Testis (tissue), 5 donors: ENCODE measurements around the gene SLC41A3. TPM values are rescaled to one million over a fixed set of nuclear protein-coding genes. Genes with fewer than 3 reads are reported as not detected.
A peak's percentile ranks its signal among the peaks of the same experiment; 100 is the strongest.

Source experiments
- DNase-seq: peaks from one replicate; pipeline ENCODE4 v3.0.0-alpha.2; 2019
- H3K27ac ChIP-seq, 2 donors: fragments of 200-600 bp; sonication (generic); one replicate each; pipeline ENCODE4 v1.5.1; 2019
- H3K27me3 ChIP-seq: fragments of 200-600 bp; sonication (generic); one replicate; pipeline ENCODE4 v1.5.1; 2019
- H3K36me3 ChIP-seq: fragments of 200-600 bp; sonication (generic); one replicate; pipeline ENCODE4 v1.5.1; 2017; ENCODE audit warnings: low read depth; ENCODE audit errors: missing control alignments
- H3K4me1 ChIP-seq: fragments of 200-600 bp; sonication (generic); one replicate; pipeline ENCODE4 v1.5.1; 2019
- H3K4me3 ChIP-seq, 2 donors: fragments of 200-600 bp; sonication (generic); one replicate each; pipeline ENCODE4 v1.5.1; 2017 to 2019
- H3K9me3 ChIP-seq: fragments of 200-600 bp; sonication (generic); one replicate; pipeline ENCODE4 v1.5.1; 2017
- CTCF ChIP-seq, 3 experiments: fragments of 450-650 bp in 2 of 3; fragments of 200-600 bp in 1 of 3; sonication (generic) in 1 of 3; IDR thresholded peaks; one replicate each; pipeline ENCODE4 v1.5.1; 2016 to 2019; ENCODE audit warnings: antibody characterized with exemption in 3 of 3, mild to moderate bottlenecking in 2 of 3, moderate library complexity in 1 of 3
- POLR2A ChIP-seq: fragments of 450-650 bp; IDR thresholded peaks from one replicate; pipeline ENCODE4 v1.6.1; 2017; ENCODE audit warnings: antibody characterized with exemption, mild to moderate bottlenecking, moderate library complexity
- WGBS, 2 donors: methylation state at CpG; one replicate each; pipeline ENCODE4 v1.1.5; 2018; 5-methylcytosine and 5-hydroxymethylcytosine counted together
- intact Hi-C: fragments of 100-400 bp; cut with DNase I; formaldehyde crosslinking; loops from one replicate; pipeline ENCODE4 v1.15.1; 2023; ENCODE audit warnings: low total_unique reads
- long read RNA-seq, 2 donors: transcript quantifications; one replicate each; lab custom pipeline, GENCODE V29; 2026
- polyA plus RNA-seq: library from polyadenylated mRNA; stranded (reverse); fragments of 350-450 nt; fragmentation: Illumina TruSeq; extraction: RNeasy Lipid Tissue Mini Kit (QIAGEN cat#74804); gene quantifications from one replicate; pipeline ENCODE4 v1.2.3, GENCODE V29; 2014; ENCODE audit warnings: low read depth, low replicate concordance; ENCODE audit not compliant: insufficient read depth
- total RNA-seq, 2 donors: library from RNA; depleted of rRNA; stranded (reverse); fragments of >200 nt; gene quantifications; one replicate each; pipeline ENCODE4 v1.2.3, GENCODE V29; 2016

The SLC41A3 gene
- total RNA-seq (100 to 1,000 TPM; 160 to 220 TPM), polyA plus RNA-seq (161 TPM)
- long read RNA-seq, donor 1, transcript SLC41A3-203 (11 exons, 2,169 nt) = minor isoform, 7 of 38 reads
- long read RNA-seq, donor 1, transcript SLC41A3-208 (6 exons, 2,351 nt) = major isoform, 12 of 38 reads
- long read RNA-seq, donor 1, partial matches to known transcripts = 11 of 38 reads
- long read RNA-seq, donor 1, other reads (novel, unspliced or antisense) = 0 of 38 reads
- long read RNA-seq, donor 2, transcript SLC41A3-203 (11 exons, 2,169 nt) = major isoform, 12 of 33 reads
- long read RNA-seq, donor 2, transcript SLC41A3-216 (7 exons, 3,828 nt) = minor isoform, 5 of 33 reads
- long read RNA-seq, donor 2, partial matches to known transcripts = 12 of 33 reads
- long read RNA-seq, donor 2, other reads (novel, unspliced or antisense) = 0 of 33 reads

- DNase-seq = peak; percentile 90
- Histone ChIP-seq H3K4me3 (peak within 1 kb of the TSS; percentile 82 to 94), H3K4me1 (peaks cover 22% of the 10 kb centered on the region), H3K27me3 (no peaks in the 10 kb centered on the region), H3K9me3 (no peaks in the 10 kb centered on the region), H3K36me3 (no peaks in the 10 kb centered on the region), H3K27ac (peak within 1 kb of the TSS; percentile 91 to 92)
- TF ChIP-seq CTCF (IDR thresholded peaks at IDR 0.05) (peak; percentile 16 to 38 (median 35)), POLR2A (no peak)
- WGBS, 2 donors = 1% methylated on average over 17 to 51 of the region's 72 CpGs
- intact Hi-C loops = no loop called here
Observed at GRCh38 chr3:126083913-126084767, at the start of gene SLC41A3. SLC41A3 (minus strand) TSS chr3:126084124; CDS start chr3:126068219, 15,905 bp downstream.

GRCh38 chr3:126133606-126134005 is 49.7 kb upstream of the SLC41A3 start:
- DNase-seq = peak; percentile 8
- 61% methylated on average over 6 of the region's 6 CpGs; no CpG with 5 or more reads in 1 of the 2 donors for WGBS, 2 donors

GRCh38 chr3:126132751-126133511 is 49.0 kb upstream of the SLC41A3 start:
- Histone ChIP-seq H3K27me3 (no peaks in the 10 kb centered on the region), H3K9me3 (no peaks in the 10 kb centered on the region), H3K4me3 (no peak overlapping the region), H3K36me3 (no peaks in the 10 kb centered on the region), H3K4me1 (no peaks in the 10 kb centered on the region), H3K27ac (no peak overlapping the region)
- intact Hi-C loops = loop anchor here (10.0 kb wide), 1 partner anchor 262 kb away; the partner anchor contains the start of gene CFAP100
- DNase-seq = peak; percentile 17
- TF ChIP-seq POLR2A (no peak), CTCF (IDR thresholded peaks at IDR 0.05) (peak in 1 of 3 experiments; percentile 15)
- 72 to 87% methylated on average over 13 to 14 of the region's 14 CpGs for WGBS, 2 donors

More at GRCh38 chr3:126133606-126134005, 49.7 kb upstream of the SLC41A3 start:
- Histone ChIP-seq H3K4me1 (no peaks in the 10 kb centered on the region), H3K27ac (no peak overlapping the region), H3K9me3 (no peaks in the 10 kb centered on the region), H3K4me3 (no peak overlapping the region), H3K36me3 (no peaks in the 10 kb centered on the region), H3K27me3 (no peaks in the 10 kb centered on the region)
- no peak for TF ChIP-seq POLR2A
- TF ChIP-seq CTCF (IDR thresholded peaks at IDR 0.05) = no peak
- intact Hi-C loops = loop anchor here (10.0 kb wide), 1 partner anchor 261 kb away; the partner anchor contains the start of gene CFAP100

- no peaks in the 10 kb centered on the region for H3K9me3 ChIP-seq
- peak; percentile 11 for DNase-seq
- no peak overlapping the region for H3K4me3 ChIP-seq
- H3K4me1 ChIP-seq = no peaks in the 10 kb centered on the region
- no peak for TF ChIP-seq POLR2A
- TF ChIP-seq CTCF (IDR thresholded peaks at IDR 0.05) = no peak
- no peak overlapping the region for H3K27ac ChIP-seq
- no peaks in the 10 kb centered on the region for H3K36me3 ChIP-seq
- intact Hi-C loops = loop anchor here (10.0 kb wide), 1 partner anchor 263 kb away; the partner anchor contains the start of gene CFAP100
- H3K27me3 ChIP-seq = no peaks in the 10 kb centered on the region
- WGBS, 2 donors = 77 to 80% methylated on average over 12 to 16 of the region's 16 CpGs
Observed at GRCh38 chr3:126131881-126132750, 48.2 kb upstream of the SLC41A3 start.
